D721Med (cell line): ENCODE data around the gene WNK1.
A peak's percentile ranks its signal among the peaks of the same experiment; 100 is the strongest.
"Not testable (repeated sequence)": the region's sequence is repeated elsewhere in the genome, so short reads cannot be mapped to it uniquely, and the experiment has no call there.

Source experiments
- DNase-seq: peaks from one replicate; pipeline ENCODE4 v3.0.0; 2011; ENCODE audit warnings: low spot score; ENCODE audit not compliant: insufficient read length
- FAIRE-seq: peaks from 2 replicates; lab custom pipeline; 2011; peaks lifted over from hg19 to GRCh38; lab: Jason Lieb, UNC
- CTCF ChIP-seq: IDR thresholded peaks from 2 replicates; pipeline ENCODE4 v1.5.1; 2012; ENCODE audit warnings: mild to moderate bottlenecking, control low read depth; ENCODE audit not compliant: insufficient read depth; ENCODE audit errors: missing control alignments

WNK1 gene

GRCh38 chr12:751999-752694 is at the start of gene WNK1:
TSS of gene WNK1 (plus strand) at chr12:752579. CDS start at chr12:753566, 987 bp downstream.
- no peak for TF ChIP-seq CTCF
- DNase-seq: peak; percentile 76
- FAIRE-seq: no peak

- no peak for FAIRE-seq
- TF ChIP-seq CTCF: no peak
- no peak for DNase-seq
These were observed 47.7 kb upstream of the WNK1 start for GRCh38 chr12:704516-705242.

- not testable (repeated sequence) for FAIRE-seq, DNase-seq
These were observed 44.3 kb upstream of the WNK1 start for GRCh38 chr12:708084-708483.

- DNase-seq: no peak
- TF ChIP-seq CTCF: no peak
- no peak for FAIRE-seq
These were observed 42.8 kb upstream of the WNK1 start for GRCh38 chr12:709455-710020.

- DNase-seq (no peak), FAIRE-seq (no peak)
- TF ChIP-seq CTCF: no peak
These were observed 40.1 kb upstream of the WNK1 start for GRCh38 chr12:712172-712863.

- TF ChIP-seq CTCF: no peak
- DNase-seq (no peak), FAIRE-seq (no peak)
These were observed 39.0 kb upstream of the WNK1 start for GRCh38 chr12:713281-713875.

GRCh38 chr12:716506-716905 is 35.9 kb upstream of the WNK1 start:
- FAIRE-seq (no peak), DNase-seq (no peak)
- TF ChIP-seq CTCF: no peak
